Esophagus (tissue), 2 donors: ENCODE data around the gene ADCY7. TPM values are rescaled to one million over a fixed set of nuclear protein-coding genes. Genes with fewer than 3 reads are reported as not detected.

Experiments used
- H3K27ac ChIP-seq, 2 donors: one replicate each; pipeline ENCODE4 v1.5.1; 2013; ENCODE audit warnings: low read depth in 2 of 2, mild to moderate bottlenecking in 2 of 2, inconsistent platforms in 1 of 2, low read length in 1 of 2, moderate library complexity in 1 of 2
- H3K27me3 ChIP-seq, 2 donors: one replicate each; pipeline ENCODE4 v1.6.1; 2013; ENCODE audit warnings: low read length in 2 of 2, control low read depth in 1 of 2, mild to moderate bottlenecking in 1 of 2; ENCODE audit not compliant: insufficient read depth in 2 of 2, control insufficient read depth in 1 of 2
- H3K36me3 ChIP-seq, 2 donors: one replicate each; pipeline ENCODE4 v1.6.1; 2013; ENCODE audit warnings: low read length in 1 of 2; ENCODE audit not compliant: control insufficient read depth in 2 of 2, insufficient read depth in 2 of 2
- H3K4me1 ChIP-seq, 2 donors: one replicate each; pipeline ENCODE4 v1.6.1; 2013; ENCODE audit warnings: low read length in 1 of 2; ENCODE audit not compliant: control insufficient read depth in 2 of 2, insufficient read depth in 2 of 2
- H3K4me3 ChIP-seq, 2 donors: one replicate each; pipeline ENCODE4 v1.5.1; 2013; ENCODE audit warnings: low read length in 2 of 2, mild to moderate bottlenecking in 2 of 2, low read depth in 1 of 2, moderate library complexity in 1 of 2
- H3K9me3 ChIP-seq, 2 donors: one replicate each; pipeline ENCODE4 v1.6.1; 2013; ENCODE audit warnings: mild to moderate bottlenecking in 2 of 2, low read depth in 1 of 2, low read length in 1 of 2, moderate library complexity in 1 of 2; ENCODE audit not compliant: control insufficient read depth in 2 of 2, insufficient read depth in 1 of 2
- WGBS, 2 donors: extraction: QIAGEN DNeasy Blood & Tissue Kit; methylation state at CpG; one replicate each; pipeline ENCODE4 v1.1.7; 2013; 5-methylcytosine and 5-hydroxymethylcytosine counted together
- polyA plus RNA-seq, 2 donors: library from polyadenylated mRNA; stranded (reverse); fragments of 200-250 nt; gene quantifications; one replicate each; pipeline ENCODE4 v1.2.3, GENCODE V29; 2013
- donor health status: healthy with polysubstance abuse.
- donor health status: Bipolar disorder and iron deficiency.

ADCY7 gene
- polyA plus RNA-seq, 2 donors, result 8.9 to 9.5 TPM

- H3K4me3 ChIP-seq, result no peak overlapping the region
- H3K36me3 ChIP-seq, result peaks cover 0 to 2% of the 10 kb centered on the region in 2 donors
- no peak overlapping the region for H3K27ac ChIP-seq
- H3K27me3 ChIP-seq, result no peaks in the 10 kb centered on the region
- H3K9me3 ChIP-seq, result no peaks in the 10 kb centered on the region
- peaks cover 0 to 4% of the 10 kb centered on the region in 2 donors for H3K4me1 ChIP-seq
- 91 to 92% methylated on average over 9 of the region's 9 CpGs for WGBS, 2 donors
Observed at GRCh38 chr16:50257876-50258275, 8.5 kb upstream of the ADCY7 start.

GRCh38 chr16:50259334-50260205 lies 6.8 kb upstream of the ADCY7 start:
- 43 to 48% methylated on average over 23 of the region's 23 CpGs for WGBS, 2 donors
- Histone ChIP-seq H3K4me1 (peaks cover 0 to 6% of the 10 kb centered on the region in 2 donors), H3K36me3 (peaks cover 0 to 2% of the 10 kb centered on the region in 2 donors), H3K27ac (peak overlapping the region in 1 of 2 donors; percentile 8), H3K9me3 (no peaks in the 10 kb centered on the region), H3K27me3 (no peaks in the 10 kb centered on the region), H3K4me3 (no peak overlapping the region)

DNA sequence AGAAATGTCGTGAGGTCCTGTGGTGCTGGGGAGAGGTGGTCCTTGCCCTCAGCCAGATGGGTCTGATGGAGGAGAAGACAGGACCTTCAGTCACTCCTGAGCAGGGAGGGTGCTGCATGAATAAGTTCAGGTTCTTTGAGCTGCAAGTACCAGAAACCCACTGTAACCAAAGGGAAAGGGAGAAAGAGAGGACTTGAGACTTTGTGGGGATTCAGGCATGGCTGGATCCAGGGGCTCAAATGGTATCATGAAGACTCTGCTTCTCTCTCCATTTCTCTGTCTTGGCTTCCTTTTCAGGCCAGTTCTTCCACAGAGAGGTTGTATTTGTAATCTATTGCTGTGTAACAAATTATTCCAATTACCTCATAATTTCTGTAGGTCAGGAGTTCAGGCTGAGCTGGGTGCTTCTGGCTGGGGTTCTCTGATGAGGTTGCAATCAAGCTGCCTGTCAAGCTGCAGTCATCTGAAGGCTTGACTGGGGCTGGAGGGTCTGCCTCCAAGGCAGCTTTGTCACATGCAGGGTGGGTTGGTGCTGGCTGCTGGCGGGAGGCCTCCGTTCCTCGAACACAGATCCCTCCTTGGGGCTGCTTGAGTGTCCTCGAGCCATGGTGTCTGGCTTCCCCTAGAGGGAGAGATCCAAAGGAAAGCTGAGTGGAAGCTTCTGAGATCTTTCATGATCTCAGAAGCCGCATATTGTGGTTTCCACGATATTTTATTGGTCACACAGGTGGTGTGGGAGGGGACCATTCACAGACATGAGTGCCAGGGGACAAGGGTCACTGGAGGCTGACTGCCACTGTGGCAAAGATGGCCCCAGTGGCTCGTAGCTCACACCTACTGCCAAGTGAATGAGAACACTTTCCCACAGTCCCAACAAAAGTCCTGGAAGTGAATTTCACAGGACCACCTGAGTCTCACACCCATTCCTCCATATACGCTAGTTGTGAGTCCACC lies 5.9 kb upstream of the ADCY7 start:
- H3K36me3 ChIP-seq, result peaks cover 0 to 2% of the 10 kb centered on the region in 2 donors
- H3K27me3 ChIP-seq, result no peaks in the 10 kb centered on the region
- no peaks in the 10 kb centered on the region for H3K9me3 ChIP-seq
- no peak overlapping the region for H3K4me3 ChIP-seq
- 87 to 93% methylated on average over 9 of the region's 9 CpGs for WGBS, 2 donors
- no peak overlapping the region for H3K27ac ChIP-seq
- H3K4me1 ChIP-seq, result peaks cover 0 to 7% of the 10 kb centered on the region in 2 donors

GRCh38 chr16:50261160-50261706 lies 5.1 kb upstream of the ADCY7 start:
- Histone ChIP-seq H3K4me3 (no peak overlapping the region), H3K9me3 (no peaks in the 10 kb centered on the region), H3K4me1 (peaks cover 3 to 13% of the 10 kb centered on the region in 2 donors), H3K36me3 (peaks cover 0 to 2% of the 10 kb centered on the region in 2 donors), H3K27me3 (no peaks in the 10 kb centered on the region), H3K27ac (no peak overlapping the region)
- WGBS, 2 donors, result 81 to 84% methylated on average over 9 of the region's 9 CpGs

- no peaks in the 10 kb centered on the region for H3K27me3 ChIP-seq
- H3K4me3 ChIP-seq, result no peak overlapping the region
- no peak overlapping the region for H3K27ac ChIP-seq
- WGBS, 2 donors, result 60 to 66% methylated on average over 11 of the region's 11 CpGs
- H3K9me3 ChIP-seq, result no peaks in the 10 kb centered on the region
- H3K4me1 ChIP-seq, result peaks cover 7 to 16% of the 10 kb centered on the region in 2 donors
- H3K36me3 ChIP-seq, result peaks cover 0 to 2% of the 10 kb centered on the region in 2 donors
Observed at GRCh38 chr16:50261707-50262235, 4.6 kb upstream of the ADCY7 start.

DNA sequence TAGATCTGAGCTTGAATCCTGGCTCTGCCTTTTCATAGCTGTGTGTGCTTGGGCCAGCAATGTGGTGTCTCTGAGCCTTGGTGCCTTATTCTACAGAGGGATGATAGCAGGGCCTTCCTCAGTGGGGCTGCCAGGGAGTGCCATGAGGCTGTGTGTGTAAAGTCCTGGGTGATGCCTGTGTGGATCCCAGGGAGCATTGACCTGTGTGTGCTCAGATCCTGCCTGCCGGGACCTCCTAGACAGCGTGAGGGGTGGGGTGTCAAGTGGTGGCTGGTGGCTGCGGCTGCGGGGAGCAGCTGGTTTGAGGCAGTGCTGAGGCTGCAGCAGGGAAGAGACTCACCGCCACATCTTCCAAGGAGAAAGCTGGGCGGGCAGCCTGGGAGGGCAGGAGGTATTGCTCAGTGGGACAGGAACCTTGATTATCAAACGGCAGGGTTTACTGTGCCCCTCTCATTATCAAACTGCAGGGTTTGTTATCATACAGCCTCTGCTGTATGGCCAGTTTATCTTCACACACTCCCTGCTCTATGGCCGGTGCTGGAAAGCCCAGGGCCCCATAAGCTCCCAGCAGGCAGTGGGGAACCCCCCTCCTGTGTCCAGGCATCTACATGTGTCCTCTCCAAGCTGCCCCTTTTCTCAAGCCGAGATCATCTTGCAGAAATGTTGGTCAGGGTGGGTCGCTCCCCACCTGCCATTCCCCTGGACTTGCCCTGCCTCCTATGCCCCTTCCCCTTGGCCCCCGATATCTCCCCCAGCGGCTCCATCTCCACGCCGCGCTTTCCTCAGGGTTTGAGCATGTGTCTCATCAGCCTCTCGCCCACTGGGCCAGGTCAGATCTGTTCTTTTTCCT lies 3.1 kb upstream of the ADCY7 start:
- H3K36me3 ChIP-seq, result peaks cover 0 to 2% of the 10 kb centered on the region in 2 donors
- no peaks in the 10 kb centered on the region for H3K27me3 ChIP-seq
- peaks cover 7 to 16% of the 10 kb centered on the region in 2 donors for H3K4me1 ChIP-seq
- WGBS, 2 donors, result 85 to 87% methylated on average over 16 of the region's 16 CpGs
- H3K9me3 ChIP-seq, result no peaks in the 10 kb centered on the region
- no peak overlapping the region for H3K4me3 ChIP-seq
- H3K27ac ChIP-seq, result no peak overlapping the region

GRCh38 chr16:50263940-50264929 lies 2.1 kb upstream of the ADCY7 start:
- peaks cover 0 to 2% of the 10 kb centered on the region in 2 donors for H3K36me3 ChIP-seq
- H3K9me3 ChIP-seq, result no peaks in the 10 kb centered on the region
- peaks cover 7 to 16% of the 10 kb centered on the region in 2 donors for H3K4me1 ChIP-seq
- WGBS, 2 donors, result 80 to 85% methylated on average over 7 of the region's 8 CpGs
- H3K4me3 ChIP-seq, result no peak overlapping the region
- no peak overlapping the region for H3K27ac ChIP-seq
- no peaks in the 10 kb centered on the region for H3K27me3 ChIP-seq

- peak overlapping the region in 1 of 2 donors; percentile 22 for H3K27ac ChIP-seq
Observed at GRCh38 chr16:50265260-50265659, 1.1 kb upstream of the ADCY7 start.

More at GRCh38 chr16:50265260-50265659, 1.1 kb upstream of the ADCY7 start:
- Histone ChIP-seq H3K4me1 (peaks cover 7 to 12% of the 10 kb centered on the region in 2 donors), H3K36me3 (peaks cover 0 to 2% of the 10 kb centered on the region in 2 donors), H3K27me3 (no peaks in the 10 kb centered on the region), H3K4me3 (no peak overlapping the region), H3K9me3 (no peaks in the 10 kb centered on the region)
- WGBS, 2 donors, result 56 to 66% methylated on average over 2 of the region's 2 CpGs
